PC-9 (cell line): ENCODE data around the gene TMEM108. TPM values are rescaled to one million over a fixed set of nuclear protein-coding genes. Genes with fewer than 3 reads are reported as not detected.

Experiments
- BruUV-seq: library from RNA; stranded (reverse); fragments of 400-500 nt; replicated peaks from 2 replicates; lab custom pipeline; 2021; lab: Mats Ljungman, UMichigan
- CTCF ChIA-PET: fragments of 300-600 bp; sonication (Branson Sonifier 250); formaldehyde crosslinking; loops from one replicate; lab custom pipeline; 2022; ENCODE audit warnings: antibody characterized with exemption; lab: Charles Lee
- POLR2A ChIA-PET: fragments of 300-600 bp; sonication (Branson Sonifier 250); formaldehyde crosslinking; loops from one replicate; lab custom pipeline; 2022; ENCODE audit warnings: antibody characterized with exemption; ENCODE audit not compliant: unreplicated experiment; lab: Charles Lee
- DNase-seq, 2 experiments: peaks; one replicate each; pipeline versions ENCODE4 v3.0.0 to v3.0.0-alpha.2; 2015 to 2022; ENCODE audit warnings: mixed read lengths in 1 of 2
- H2AFZ ChIP-seq: fragments of 200-600 bp; sonication (generic); 2 replicates; pipeline ENCODE4 v1.8.1; 2017; ENCODE audit warnings: antibody characterized with exemption
- H3F3A ChIP-seq: fragments of 200-600 bp; sonication (generic); 2 replicates; pipeline ENCODE4 v1.8.1; 2017; ENCODE audit warnings: antibody characterized with exemption, mild to moderate bottlenecking, low read depth; ENCODE audit not compliant: insufficient read depth
- H3K27ac ChIP-seq: fragments of 200-600 bp; sonication (generic); 2 replicates; pipeline ENCODE4 v1.6.1; 2016; ENCODE audit warnings: mixed run types
- H3K27me3 ChIP-seq: fragments of 200-600 bp; sonication (generic); 2 replicates; pipeline ENCODE4 v1.6.1; 2016; ENCODE audit warnings: low read depth, mixed run types; ENCODE audit not compliant: insufficient read depth
- H3K36me3 ChIP-seq: fragments of 200-600 bp; sonication (generic); 2 replicates; pipeline ENCODE4 v1.6.1; 2016; ENCODE audit warnings: low read depth, mixed run types
- H3K4me1 ChIP-seq: fragments of 200-600 bp; sonication (generic); replicated peaks from 2 replicates; pipeline ENCODE4 v1.6.1; 2016; ENCODE audit warnings: mixed run types; ENCODE audit not compliant: insufficient read depth
- H3K4me2 ChIP-seq: fragments of 200-600 bp; sonication (generic); 2 replicates; pipeline ENCODE4 v1.6.1; 2017; ENCODE audit warnings: mixed run types
- H3K4me3 ChIP-seq: fragments of 200-600 bp; sonication (generic); 2 replicates; pipeline ENCODE4 v1.6.1; 2016; ENCODE audit warnings: mixed run types
- H3K79me2 ChIP-seq: fragments of 200-600 bp; sonication (generic); 2 replicates; pipeline ENCODE4 v1.6.1; 2017; ENCODE audit warnings: low read depth, mixed run types
- H3K9me2 ChIP-seq: fragments of 200-600 bp; sonication (generic); 2 replicates; pipeline ENCODE4 v1.8.1; 2017; ENCODE audit warnings: mild to moderate bottlenecking; ENCODE audit not compliant: insufficient read depth
- H3K9me3 ChIP-seq: fragments of 200-600 bp; sonication (generic); 2 replicates; pipeline ENCODE4 v1.8.1; 2016; ENCODE audit warnings: low read depth; ENCODE audit not compliant: insufficient read depth
- H4K20me1 ChIP-seq: fragments of 200-600 bp; sonication (generic); 2 replicates; pipeline ENCODE4 v1.8.1; 2017; ENCODE audit not compliant: insufficient read depth
- EZH2 ChIP-seq: fragments of 200-600 bp; sonication (generic); IDR thresholded peaks from 2 replicates; pipeline ENCODE4 v1.8.0; 2017; ENCODE audit warnings: antibody characterized with exemption, low read depth
- intact Hi-C: fragments of 100-400 bp; cut with micrococcal nuclease; formaldehyde crosslinking; loops from one replicate; pipeline ENCODE4 v1.10.0; 2022; ENCODE audit not compliant: unreplicated experiment
- total RNA-seq: library from RNA; stranded (reverse); gene quantifications from 2 replicates; pipeline ENCODE4 v1.2.3, GENCODE V29; 2021
- TF ChIP-seq, protein P1 (sequence below): fragments of 200-600 bp; sonication (generic); conservative IDR thresholded peaks from 2 replicates; pipeline ENCODE4 v1.6.1; 2017; ENCODE audit warnings: mixed run types, antibody characterized with exemption, mild to moderate bottlenecking, moderate library complexity

The TMEM108 gene
- total RNA-seq, 1 experiment from 2014 or later = not detected

- TF ChIP-seq, protein P1, sequence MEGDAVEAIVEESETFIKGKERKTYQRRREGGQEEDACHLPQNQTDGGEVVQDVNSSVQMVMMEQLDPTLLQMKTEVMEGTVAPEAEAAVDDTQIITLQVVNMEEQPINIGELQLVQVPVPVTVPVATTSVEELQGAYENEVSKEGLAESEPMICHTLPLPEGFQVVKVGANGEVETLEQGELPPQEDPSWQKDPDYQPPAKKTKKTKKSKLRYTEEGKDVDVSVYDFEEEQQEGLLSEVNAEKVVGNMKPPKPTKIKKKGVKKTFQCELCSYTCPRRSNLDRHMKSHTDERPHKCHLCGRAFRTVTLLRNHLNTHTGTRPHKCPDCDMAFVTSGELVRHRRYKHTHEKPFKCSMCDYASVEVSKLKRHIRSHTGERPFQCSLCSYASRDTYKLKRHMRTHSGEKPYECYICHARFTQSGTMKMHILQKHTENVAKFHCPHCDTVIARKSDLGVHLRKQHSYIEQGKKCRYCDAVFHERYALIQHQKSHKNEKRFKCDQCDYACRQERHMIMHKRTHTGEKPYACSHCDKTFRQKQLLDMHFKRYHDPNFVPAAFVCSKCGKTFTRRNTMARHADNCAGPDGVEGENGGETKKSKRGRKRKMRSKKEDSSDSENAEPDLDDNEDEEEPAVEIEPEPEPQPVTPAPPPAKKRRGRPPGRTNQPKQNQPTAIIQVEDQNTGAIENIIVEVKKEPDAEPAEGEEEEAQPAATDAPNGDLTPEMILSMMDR = no peak
- H3K27me3 ChIP-seq = peaks cover 45% of the 10 kb centered on the region
- no peaks in the 10 kb centered on the region for H4K20me1 ChIP-seq
- H3F3A ChIP-seq = no peaks in the 10 kb centered on the region
- no TSS peak for BruUV-seq
- no peak overlapping the region for H3K27ac ChIP-seq
- H3K79me2 ChIP-seq = no peaks in the 10 kb centered on the region
- H3K4me1 ChIP-seq = no peaks in the 10 kb centered on the region
- DNase-seq = no peak
- intact Hi-C loops = no loop called here
- ChIA-PET POLR2A (no interaction called here), CTCF (no interaction called here)
- no peaks in the 10 kb centered on the region for H3K36me3 ChIP-seq
- H3K9me2 ChIP-seq = no peaks in the 10 kb centered on the region
- H2AFZ ChIP-seq = no peak overlapping the region
- H3K4me2 ChIP-seq = no peak overlapping the region
- no peak overlapping the region for H3K4me3 ChIP-seq
- no peaks in the 10 kb centered on the region for H3K9me3 ChIP-seq
Measured at GRCh38 chr3:133317866-133318265, 279.7 kb downstream of the TMEM108 start.

- no peak for TF ChIP-seq EZH2
- TF ChIP-seq, protein P1 = no peak
- POLR2A ChIA-PET = no interaction called here
- CTCF ChIA-PET = no interaction called here
- H3K27ac ChIP-seq = no peak overlapping the region
- no peaks in the 10 kb centered on the region for H3K9me3 ChIP-seq
- H3K27me3 ChIP-seq = peaks cover 41% of the 10 kb centered on the region
- H3K4me2 ChIP-seq = no peak overlapping the region
- H3K4me1 ChIP-seq = no peaks in the 10 kb centered on the region
- H3K9me2 ChIP-seq = no peaks in the 10 kb centered on the region
- no peak overlapping the region for H2AFZ ChIP-seq
- BruUV-seq = no TSS peak
- intact Hi-C loops = no loop called here
- H3F3A ChIP-seq = no peaks in the 10 kb centered on the region
- H3K36me3 ChIP-seq = no peaks in the 10 kb centered on the region
- H3K4me3 ChIP-seq = no peak overlapping the region
- no peaks in the 10 kb centered on the region for H4K20me1 ChIP-seq
- no peak for DNase-seq
- H3K79me2 ChIP-seq = no peaks in the 10 kb centered on the region
Measured at GRCh38 chr3:133328373-133328772, 290.2 kb downstream of the TMEM108 start.

DNA sequence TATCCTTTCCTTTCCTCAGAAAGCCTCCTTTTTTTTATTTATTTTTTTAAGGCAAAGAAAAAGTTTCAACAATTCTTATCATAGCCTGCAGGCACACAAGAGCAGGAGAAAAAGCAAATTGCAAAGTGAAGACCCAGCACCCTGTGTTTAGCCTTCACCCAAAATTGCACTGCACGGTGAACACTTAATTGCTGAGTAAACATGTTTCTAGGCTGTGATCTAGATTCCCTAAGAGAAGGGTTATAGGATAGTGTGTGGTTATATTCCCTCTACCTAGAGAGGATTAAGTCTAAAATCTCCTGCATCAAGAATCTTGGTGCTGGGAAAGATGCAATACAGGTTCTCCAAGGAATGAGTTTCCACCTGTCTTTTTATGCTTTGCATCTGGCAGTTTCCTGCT is 291.4 kb downstream of the TMEM108 start:
- Histone ChIP-seq H3K4me3 (no peak overlapping the region), H3K27ac (no peak overlapping the region), H3K36me3 (no peaks in the 10 kb centered on the region), H3K4me2 (no peak overlapping the region), H4K20me1 (no peaks in the 10 kb centered on the region), H3K27me3 (peaks cover 45% of the 10 kb centered on the region), H3K4me1 (no peaks in the 10 kb centered on the region), H3F3A (no peaks in the 10 kb centered on the region), H2AFZ (no peak overlapping the region), H3K9me2 (no peaks in the 10 kb centered on the region), H3K79me2 (no peaks in the 10 kb centered on the region), H3K9me3 (no peaks in the 10 kb centered on the region)
- intact Hi-C loops = no loop called here
- TF ChIP-seq EZH2 = no peak
- TF ChIP-seq, protein P1 = no peak
- CTCF ChIA-PET = no interaction called here
- POLR2A ChIA-PET = no interaction called here
- BruUV-seq = no TSS peak
- no peak for DNase-seq
